Right lobe of liver (tissue), 4 donors: ENCODE data around the gene METTL22.

Experiments used
- POLR2A ChIP-seq: fragments of 450-650 bp; IDR thresholded peaks from one replicate; pipeline ENCODE4 v1.6.1; 2017; ENCODE audit warnings: antibody characterized with exemption, mild to moderate bottlenecking
- TF ChIP-seq, protein P1 (sequence below), 4 donors: fragments of 200-600 bp in 3 of 4; fragments of 450-650 bp in 1 of 4; IDR thresholded peaks; one replicate each; pipeline versions ENCODE4 v1.5.1 to v1.8.0; 2016 to 2022; ENCODE audit warnings: antibody characterized with exemption in 4 of 4, mild to moderate bottlenecking in 2 of 4
- donor health status: DM: no; HTN: no; CAD: no.
- donor health status: DM: no; HTN: no; CAD: no.
- donor health status: DM: no; HTN: yes; CAD: no.

DNA sequence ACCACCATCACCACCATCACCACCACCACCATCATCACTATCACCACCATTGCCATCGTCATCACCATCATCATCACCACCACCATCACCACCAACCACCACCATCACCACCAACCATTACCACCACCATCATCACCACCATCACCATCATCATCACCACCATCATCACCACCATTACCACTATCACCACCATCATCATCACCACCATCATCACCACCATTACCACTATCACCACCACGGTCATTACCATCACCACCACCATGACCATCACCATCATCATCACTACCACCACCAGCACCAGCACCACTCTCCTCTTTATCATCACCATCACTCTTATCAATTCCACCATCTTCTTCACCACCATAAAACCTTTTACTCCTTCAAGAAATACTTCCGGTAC is 30.0 kb upstream of the METTL22 start:
- TF ChIP-seq, protein P1, sequence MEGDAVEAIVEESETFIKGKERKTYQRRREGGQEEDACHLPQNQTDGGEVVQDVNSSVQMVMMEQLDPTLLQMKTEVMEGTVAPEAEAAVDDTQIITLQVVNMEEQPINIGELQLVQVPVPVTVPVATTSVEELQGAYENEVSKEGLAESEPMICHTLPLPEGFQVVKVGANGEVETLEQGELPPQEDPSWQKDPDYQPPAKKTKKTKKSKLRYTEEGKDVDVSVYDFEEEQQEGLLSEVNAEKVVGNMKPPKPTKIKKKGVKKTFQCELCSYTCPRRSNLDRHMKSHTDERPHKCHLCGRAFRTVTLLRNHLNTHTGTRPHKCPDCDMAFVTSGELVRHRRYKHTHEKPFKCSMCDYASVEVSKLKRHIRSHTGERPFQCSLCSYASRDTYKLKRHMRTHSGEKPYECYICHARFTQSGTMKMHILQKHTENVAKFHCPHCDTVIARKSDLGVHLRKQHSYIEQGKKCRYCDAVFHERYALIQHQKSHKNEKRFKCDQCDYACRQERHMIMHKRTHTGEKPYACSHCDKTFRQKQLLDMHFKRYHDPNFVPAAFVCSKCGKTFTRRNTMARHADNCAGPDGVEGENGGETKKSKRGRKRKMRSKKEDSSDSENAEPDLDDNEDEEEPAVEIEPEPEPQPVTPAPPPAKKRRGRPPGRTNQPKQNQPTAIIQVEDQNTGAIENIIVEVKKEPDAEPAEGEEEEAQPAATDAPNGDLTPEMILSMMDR (IDR thresholded peaks at IDR 0.05): no peak
- TF ChIP-seq POLR2A: no peak
